ENCODE data around the gene CLSTN3.

CLSTN3 gene

DNA sequence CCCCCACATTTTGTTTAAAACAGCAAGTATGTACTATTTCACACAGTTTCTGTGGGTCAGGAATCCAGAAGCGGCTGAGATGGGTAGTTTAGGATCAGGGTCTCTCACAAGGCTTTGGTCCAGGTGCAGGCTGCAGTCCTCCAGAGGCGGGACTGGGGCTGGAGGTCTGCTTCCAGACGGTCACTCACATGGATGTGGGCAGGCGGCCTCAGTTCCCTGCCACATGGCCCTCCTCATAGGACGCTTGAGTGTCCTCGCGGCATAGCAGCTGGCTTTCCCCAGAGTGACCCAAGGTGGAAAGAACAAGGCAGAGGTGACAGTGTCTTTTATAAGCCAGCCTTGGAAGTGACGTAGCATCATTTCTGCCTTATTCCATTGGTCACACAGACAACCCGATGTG is 13.3 kb upstream of the CLSTN3 start:
- DNase-seq (ENCODE audit: low read depth) = no peak
- H3K4me3 ChIP-seq (ENCODE audit: control insufficient read depth, low read depth, low read length) = no peak overlapping the region
- TF ChIP-seq CTCF (IDR thresholded peaks at IDR 0.05; ENCODE audit: control insufficient read depth, insufficient read depth, low read depth, low read length, missing control alignments) = no peak

- TF ChIP-seq CTCF (IDR thresholded peaks at IDR 0.05; ENCODE audit: control insufficient read depth, insufficient read depth, low read depth, low read length, missing control alignments) = no peak
- H3K4me3 ChIP-seq (ENCODE audit: control insufficient read depth, low read depth, low read length) = no peak overlapping the region
- no peak for DNase-seq (ENCODE audit: low read depth)
These were observed 12.5 kb upstream of the CLSTN3 start for GRCh38 chr12:7117670-7118069.

GRCh38 chr12:7118881-7119280 is 11.3 kb upstream of the CLSTN3 start:
- no peak for TF ChIP-seq CTCF (IDR thresholded peaks at IDR 0.05; ENCODE audit: control insufficient read depth, insufficient read depth, low read depth, low read length, missing control alignments)
- DNase-seq (ENCODE audit: low read depth) = no peak
- no peak overlapping the region for H3K4me3 ChIP-seq (ENCODE audit: control insufficient read depth, low read depth, low read length)

DNA sequence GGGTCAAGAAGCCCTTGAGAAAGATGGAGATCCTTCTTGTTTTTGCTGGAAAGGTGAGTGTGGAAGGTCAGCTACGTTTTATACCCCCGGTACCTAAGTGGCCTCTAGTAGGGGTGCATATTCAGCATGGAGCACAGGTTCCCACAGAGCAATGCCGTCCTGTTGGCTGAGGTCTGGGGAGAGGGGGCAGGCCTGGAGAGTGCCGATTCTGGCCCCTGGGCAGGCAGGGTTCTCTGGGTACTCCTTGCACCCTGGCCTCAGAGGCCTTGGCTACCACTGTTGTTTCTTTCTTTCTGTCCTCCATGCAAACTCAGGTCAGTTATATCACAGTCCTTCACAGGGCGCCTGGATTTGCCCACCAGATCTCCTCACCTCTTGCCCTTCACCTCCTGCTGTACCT is 10.0 kb upstream of the CLSTN3 start:
- no peak for TF ChIP-seq CTCF (IDR thresholded peaks at IDR 0.05; ENCODE audit: control insufficient read depth, insufficient read depth, low read depth, low read length, missing control alignments)
- H3K4me3 ChIP-seq (ENCODE audit: control insufficient read depth, low read depth, low read length) = no peak overlapping the region
- DNase-seq (ENCODE audit: low read depth) = no peak

GRCh38 chr12:7121324-7121723 is 8.8 kb upstream of the CLSTN3 start:
- no peak overlapping the region for H3K4me3 ChIP-seq (ENCODE audit: control insufficient read depth, low read depth, low read length)
- no peak for TF ChIP-seq CTCF (IDR thresholded peaks at IDR 0.05; ENCODE audit: control insufficient read depth, insufficient read depth, low read depth, low read length, missing control alignments)
- DNase-seq (ENCODE audit: low read depth) = no peak

GRCh38 chr12:7122811-7123769 is 7.1 kb upstream of the CLSTN3 start:
- TF ChIP-seq CTCF (IDR thresholded peaks at IDR 0.05; ENCODE audit: control insufficient read depth, insufficient read depth, low read depth, low read length, missing control alignments) = no peak
- no peak for DNase-seq (ENCODE audit: low read depth)
- H3K4me3 ChIP-seq (ENCODE audit: control insufficient read depth, low read depth, low read length) = no peak overlapping the region
